HepG2 (cell line): Measurements from ENCODE around the gene LMTK2. TPM values are rescaled to one million over a fixed set of nuclear protein-coding genes. Genes with fewer than 3 reads are reported as not detected.

Experiments used
- ADNP ChIP-seq: sonication (generic); formaldehyde crosslinking; IDR thresholded peaks from 2 replicates; pipeline ENCODE4 v1.4.0; 2020; ENCODE audit warnings: missing genetic modification reagents
- GATA4 ChIP-seq: sonication (generic); IDR thresholded peaks from 2 replicates; pipeline ENCODE4 v1.6.1; 2016; ENCODE audit warnings: antibody characterized with exemption, low read depth, borderline replicate concordance
- MIXL1 ChIP-seq: IDR thresholded peaks from 2 replicates; pipeline ENCODE4 v1.6.1; 2016
- TBL1XR1 ChIP-seq: fragments of 150-350 bp; IDR thresholded peaks from 2 replicates; pipeline ENCODE4 v1.6.1; 2014; ENCODE audit warnings: borderline replicate concordance, low read length; ENCODE audit not compliant: partially characterized antibody
- polyA plus RNA-seq, 8 experiments: library from polyadenylated mRNA; depleted of rRNA in 3 of 8; stranded (reverse) in 7 of 8; unstranded in 1 of 8; fragments of >200 nt; fragmentation: Illumina TruSeq in 4 of 8; extraction: Trizol in 4 of 8; gene quantifications; 2 replicates each; pipeline versions ENCODE4 v1.2.1 to v1.2.3, GENCODE V29; 2011 to 2016; ENCODE audit warnings: low read depth in 4 of 8, missing spikeins in 1 of 8, mixed read lengths in 1 of 8; ENCODE audit not compliant: insufficient read depth in 1 of 8
- total RNA-seq, 5 experiments: library from RNA; depleted of rRNA; stranded (reverse); fragments of >200 nt; fragmentation: Illumina TruSeq; extraction: Trizol; gene quantifications; 2 replicates each; pipeline ENCODE4 v1.2.3, GENCODE V29; 2016; ENCODE audit warnings: low read depth in 1 of 5
- TF ChIP-seq, protein P1 (sequence below): sonication (generic); formaldehyde crosslinking; IDR thresholded peaks from 2 replicates; pipeline ENCODE4 v1.8.0; 2022; ENCODE audit warnings: mild to moderate bottlenecking, missing genetic modification reagents
- TF ChIP-seq, protein P2 (sequence below), 2 experiments: IDR thresholded peaks; 2 replicates each; pipeline ENCODE4 v1.6.1; 2011 to 2012; ENCODE audit warnings: low read length in 2 of 2, borderline replicate concordance in 1 of 2, low read depth in 1 of 2, mild to moderate bottlenecking in 1 of 2, moderate library complexity in 1 of 2

Gene LMTK2
- total and polyA plus RNA-seq, 2 of the 13 experiments (the other 11 are each of a cell fraction or from before 2014, with no cell fraction given), result 9.5 to 11.7 TPM

GRCh38 chr7:98133621-98134303 is 27.1 kb downstream of the LMTK2 start (continued):
- TF ChIP-seq, protein P1, sequence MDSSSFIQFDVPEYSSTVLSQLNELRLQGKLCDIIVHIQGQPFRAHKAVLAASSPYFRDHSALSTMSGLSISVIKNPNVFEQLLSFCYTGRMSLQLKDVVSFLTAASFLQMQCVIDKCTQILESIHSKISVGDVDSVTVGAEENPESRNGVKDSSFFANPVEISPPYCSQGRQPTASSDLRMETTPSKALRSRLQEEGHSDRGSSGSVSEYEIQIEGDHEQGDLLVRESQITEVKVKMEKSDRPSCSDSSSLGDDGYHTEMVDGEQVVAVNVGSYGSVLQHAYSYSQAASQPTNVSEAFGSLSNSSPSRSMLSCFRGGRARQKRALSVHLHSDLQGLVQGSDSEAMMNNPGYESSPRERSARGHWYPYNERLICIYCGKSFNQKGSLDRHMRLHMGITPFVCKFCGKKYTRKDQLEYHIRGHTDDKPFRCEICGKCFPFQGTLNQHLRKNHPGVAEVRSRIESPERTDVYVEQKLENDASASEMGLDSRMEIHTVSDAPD (CRISPR knock-in tag), result peak; percentile 18; the same call in 1 of the 2 replicates
- TF ChIP-seq TBL1XR1 (no peak), GATA4 (no peak), MIXL1 (CRISPR knock-in tag) (peak; percentile 99), ADNP (CRISPR knock-in tag) (no peak)
- TF ChIP-seq, protein P2, sequence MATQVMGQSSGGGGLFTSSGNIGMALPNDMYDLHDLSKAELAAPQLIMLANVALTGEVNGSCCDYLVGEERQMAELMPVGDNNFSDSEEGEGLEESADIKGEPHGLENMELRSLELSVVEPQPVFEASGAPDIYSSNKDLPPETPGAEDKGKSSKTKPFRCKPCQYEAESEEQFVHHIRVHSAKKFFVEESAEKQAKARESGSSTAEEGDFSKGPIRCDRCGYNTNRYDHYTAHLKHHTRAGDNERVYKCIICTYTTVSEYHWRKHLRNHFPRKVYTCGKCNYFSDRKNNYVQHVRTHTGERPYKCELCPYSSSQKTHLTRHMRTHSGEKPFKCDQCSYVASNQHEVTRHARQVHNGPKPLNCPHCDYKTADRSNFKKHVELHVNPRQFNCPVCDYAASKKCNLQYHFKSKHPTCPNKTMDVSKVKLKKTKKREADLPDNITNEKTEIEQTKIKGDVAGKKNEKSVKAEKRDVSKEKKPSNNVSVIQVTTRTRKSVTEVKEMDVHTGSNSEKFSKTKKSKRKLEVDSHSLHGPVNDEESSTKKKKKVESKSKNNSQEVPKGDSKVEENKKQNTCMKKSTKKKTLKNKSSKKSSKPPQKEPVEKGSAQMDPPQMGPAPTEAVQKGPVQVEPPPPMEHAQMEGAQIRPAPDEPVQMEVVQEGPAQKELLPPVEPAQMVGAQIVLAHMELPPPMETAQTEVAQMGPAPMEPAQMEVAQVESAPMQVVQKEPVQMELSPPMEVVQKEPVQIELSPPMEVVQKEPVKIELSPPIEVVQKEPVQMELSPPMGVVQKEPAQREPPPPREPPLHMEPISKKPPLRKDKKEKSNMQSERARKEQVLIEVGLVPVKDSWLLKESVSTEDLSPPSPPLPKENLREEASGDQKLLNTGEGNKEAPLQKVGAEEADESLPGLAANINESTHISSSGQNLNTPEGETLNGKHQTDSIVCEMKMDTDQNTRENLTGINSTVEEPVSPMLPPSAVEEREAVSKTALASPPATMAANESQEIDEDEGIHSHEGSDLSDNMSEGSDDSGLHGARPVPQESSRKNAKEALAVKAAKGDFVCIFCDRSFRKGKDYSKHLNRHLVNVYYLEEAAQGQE (IDR thresholded peaks at IDR 0.05; ENCODE audit: borderline replicate concordance in 1 of 2, low read depth in 1 of 2, low read length in 2 of 2), result no peak
